GM23338 (cell line): ENCODE results near the gene CFAP100. TPM values are rescaled to one million over a fixed set of nuclear protein-coding genes. Genes with fewer than 3 reads are reported as not detected.

ENCODE experiments used
- ATAC-seq: fragments of 200-7000 bp; cut with Tn5 transposase; 3 replicates; pipeline ENCODE4 v1.9.1; 2020
- DNase-seq: peaks from one replicate; pipeline ENCODE4 v3.0.0-alpha.2; 2015; ENCODE audit warnings: low spot score
- H2AFZ ChIP-seq: fragments of 200-600 bp; sonication (generic); 2 replicates; pipeline ENCODE4 v1.8.0; 2016; ENCODE audit warnings: antibody characterized with exemption, mild to moderate bottlenecking, moderate library complexity
- H3F3A ChIP-seq: fragments of 200-600 bp; sonication (generic); replicated peaks from 2 replicates; pipeline ENCODE4 v1.8.0; 2017; ENCODE audit warnings: antibody characterized with exemption, mixed run types, low read depth
- H3K27ac ChIP-seq: fragments of 200-600 bp; sonication (generic); 2 replicates; pipeline ENCODE4 v1.6.1; 2016; ENCODE audit warnings: low read depth
- H3K27me3 ChIP-seq: fragments of 200-600 bp; sonication (generic); 2 replicates; pipeline ENCODE4 v1.8.0; 2016; ENCODE audit warnings: mild to moderate bottlenecking, mixed run types, moderate library complexity; ENCODE audit not compliant: insufficient read depth
- H3K36me3 ChIP-seq: fragments of 200-600 bp; sonication (generic); 2 replicates; pipeline ENCODE4 v1.8.0; 2016; ENCODE audit warnings: mild to moderate bottlenecking; ENCODE audit not compliant: insufficient read depth
- H3K4me1 ChIP-seq: fragments of 200-600 bp; sonication (generic); 2 replicates; pipeline ENCODE4 v1.8.0; 2016; ENCODE audit warnings: mild to moderate bottlenecking, moderate library complexity; ENCODE audit not compliant: insufficient read depth
- H3K4me2 ChIP-seq: fragments of 200-600 bp; sonication (generic); 2 replicates; pipeline ENCODE4 v1.7.1; 2017; ENCODE audit warnings: mixed run types
- H3K4me3 ChIP-seq: fragments of 200-600 bp; sonication (generic); 2 replicates; pipeline ENCODE4 v1.6.1; 2016; ENCODE audit warnings: mixed run types
- H3K79me2 ChIP-seq: fragments of 200-600 bp; sonication (generic); replicated peaks from 2 replicates; pipeline ENCODE4 v1.8.0; 2017; ENCODE audit warnings: mild to moderate bottlenecking; ENCODE audit not compliant: insufficient read depth
- H3K9me2 ChIP-seq: fragments of 200-600 bp; sonication (generic); 2 replicates; pipeline ENCODE4 v1.8.0; 2017; ENCODE audit not compliant: insufficient read depth
- H4K20me1 ChIP-seq: fragments of 200-600 bp; sonication (generic); replicated peaks from 2 replicates; pipeline ENCODE4 v1.8.0; 2017; ENCODE audit warnings: mild to moderate bottlenecking; ENCODE audit not compliant: insufficient read depth
- H3K27ac Mint-ChIP-seq: 2 replicates; pipeline ENCODE4 v1.8.0; 2020; ENCODE audit warnings: inconsistent platforms, mild to moderate bottlenecking, moderate library complexity, mixed read lengths
- H3K27me3 Mint-ChIP-seq: 3 replicates; pipeline ENCODE4 v1.8.0; 2022; ENCODE audit warnings: low read depth, mild to moderate bottlenecking, moderate library complexity, mixed read lengths, inconsistent platforms; ENCODE audit not compliant: insufficient read depth, poor library complexity
- H3K36me3 Mint-ChIP-seq: 3 replicates; pipeline ENCODE4 v1.8.0; 2021; ENCODE audit warnings: low read depth, mild to moderate bottlenecking, inconsistent platforms, moderate library complexity, mixed read lengths
- H3K4me1 Mint-ChIP-seq: 3 replicates; pipeline ENCODE4 v1.8.0; 2020; ENCODE audit warnings: mild to moderate bottlenecking, inconsistent platforms, mixed read lengths
- H3K4me3 Mint-ChIP-seq: 3 replicates; pipeline ENCODE4 v1.8.0; 2021; ENCODE audit warnings: moderate library complexity, mild to moderate bottlenecking, inconsistent platforms, mixed read lengths
- H3K9me3 Mint-ChIP-seq: 3 replicates; pipeline ENCODE4 v1.8.0; 2020; ENCODE audit warnings: moderate library complexity, mild to moderate bottlenecking, inconsistent platforms, mixed read lengths
- CREB1 ChIP-seq: fragments of 250-450 bp; sonication (Bioruptor Pico); IDR thresholded peaks from 2 replicates; pipeline ENCODE4 v1.5.0; 2020; ENCODE audit warnings: low read depth, mild to moderate bottlenecking, moderate library complexity
- CTCF ChIP-seq, 2 experiments: fragments of 200-600 bp in 1 of 2; sonication (generic) in 1 of 2; conservative IDR thresholded peaks; 2 replicates each; pipeline versions ENCODE4 v1.5.1 to v1.6.1; 2016 to 2017; ENCODE audit warnings: antibody characterized with exemption in 2 of 2, low read depth in 2 of 2, mild to moderate bottlenecking in 2 of 2, moderate library complexity in 1 of 2
- ETS1 ChIP-seq: IDR thresholded peaks from 2 replicates; pipeline ENCODE4 v1.6.1; 2016; ENCODE audit warnings: antibody characterized with exemption
- EZH2 ChIP-seq: fragments of 200-600 bp; sonication (generic); IDR thresholded peaks from one replicate; pipeline ENCODE4 v1.8.0; 2017; ENCODE audit warnings: antibody characterized with exemption, mild to moderate bottlenecking, low read depth; ENCODE audit not compliant: unreplicated experiment
- EZH2phosphoT487 ChIP-seq: fragments of 200-600 bp; sonication (generic); IDR thresholded peaks from one replicate; pipeline ENCODE4 v1.8.1; 2018; ENCODE audit warnings: antibody characterized with exemption; ENCODE audit not compliant: unreplicated experiment
- JUNB ChIP-seq: IDR thresholded peaks from one replicate; pipeline ENCODE4 v1.6.1; 2016; ENCODE audit warnings: antibody characterized with exemption; ENCODE audit not compliant: unreplicated experiment
- POLR2AphosphoS5 ChIP-seq: IDR thresholded peaks from 2 replicates; pipeline ENCODE4 v1.6.1; 2016; ENCODE audit warnings: antibody characterized with exemption, low read depth
- STAT1 ChIP-seq: IDR thresholded peaks from one replicate; pipeline ENCODE4 v1.6.1; 2016; ENCODE audit warnings: antibody characterized with exemption; ENCODE audit not compliant: unreplicated experiment
- ZNF114 ChIP-seq: fragments of 250-450 bp; sonication (Bioruptor Pico); IDR thresholded peaks from 2 replicates; pipeline ENCODE4 v1.5.0; 2020; ENCODE audit warnings: mild to moderate bottlenecking, moderate library complexity
- ZNF331 ChIP-seq: fragments of 250-450 bp; sonication (Bioruptor Pico); IDR thresholded peaks from 2 replicates; pipeline ENCODE4 v1.5.0; 2020; ENCODE audit warnings: low read depth, mild to moderate bottlenecking, moderate library complexity
- polyA plus RNA-seq: library from polyadenylated mRNA; unstranded; fragments of >200 nt; fragmentation: Nextera tagmentation; extraction: Ambion mirVana; gene quantifications from 2 replicates; pipeline ENCODE4 v1.2.1, GENCODE V29; 2016
- total RNA-seq: library from RNA; depleted of rRNA; stranded (reverse); fragments of >200 nt; shearing (Covaris generic); gene quantifications from 2 replicates; pipeline ENCODE4 v1.2.3, GENCODE V29; 2014

Gene CFAP100
- total and polyA plus RNA-seq, 2 experiments from 2014 or later: 0.07 TPM; not detected in 1

- peaks cover 6% of the 10 kb centered on the region; the same call in 1 of the 2 replicates for H3K4me1 ChIP-seq
- DNase-seq: no peak
Observed at GRCh38 chr3:126406389-126407296, 11.9 kb downstream of the CFAP100 start.

GRCh38 chr3:126407412-126408044 is 12.8 kb downstream of the CFAP100 start:
- Mint-ChIP-seq H3K27ac (no peak overlapping the region), H3K4me1 (peaks cover 17% of the 10 kb centered on the region; the same call in 2 of the 3 replicates), H3K4me3 (no peak overlapping the region), H3K36me3 (no peaks in the 10 kb centered on the region), H3K27me3 (peaks cover 2% of the 10 kb centered on the region), H3K9me3 (no peaks in the 10 kb centered on the region)
- Histone ChIP-seq H3K79me2 (no peaks in the 10 kb centered on the region), H3K27ac (no peak overlapping the region), H3K4me1 (peaks cover 6% of the 10 kb centered on the region; the same call in 1 of the 2 replicates), H3K27me3 (no peaks in the 10 kb centered on the region), H3K9me2 (no peaks in the 10 kb centered on the region; the same call in 1 of the 2 replicates), H3F3A (no peaks in the 10 kb centered on the region), H3K4me2 (no peak overlapping the region), H3K36me3 (no peaks in the 10 kb centered on the region), H3K4me3 (no peak overlapping the region), H2AFZ (no peak overlapping the region), H4K20me1 (no peaks in the 10 kb centered on the region)
- ATAC-seq (no peak; the same call in 2 of the 3 replicates), DNase-seq (no peak)
- TF ChIP-seq JUNB (no peak), STAT1 (no peak), CTCF (conservative IDR thresholded peaks at IDR 0.05; ENCODE audit: low read depth in 2 of 2) (no peak), ZNF331 (CRISPR knock-in tag) (no peak), POLR2AphosphoS5 (no peak), CREB1 (no peak), EZH2 (no peak), ZNF114 (CRISPR knock-in tag) (no peak), ETS1 (no peak)

More at GRCh38 chr3:126406389-126407296, 11.9 kb downstream of the CFAP100 start:
- no peaks in the 10 kb centered on the region for H3K79me2 ChIP-seq
- no peaks in the 10 kb centered on the region for H3F3A ChIP-seq
- no peak overlapping the region for H3K4me2 ChIP-seq
- H3K27me3 Mint-ChIP-seq: peaks cover 2% of the 10 kb centered on the region
- no peak overlapping the region for H3K4me3 Mint-ChIP-seq
- H3K27me3 ChIP-seq: no peaks in the 10 kb centered on the region
- H3K36me3 Mint-ChIP-seq: no peaks in the 10 kb centered on the region
- no peak overlapping the region for H3K27ac Mint-ChIP-seq
- no peak overlapping the region for H3K27ac ChIP-seq
- H3K9me3 Mint-ChIP-seq: no peaks in the 10 kb centered on the region
- no peaks in the 10 kb centered on the region for H4K20me1 ChIP-seq
- no peaks in the 10 kb centered on the region; the same call in 1 of the 2 replicates for H3K9me2 ChIP-seq
- TF ChIP-seq POLR2AphosphoS5: no peak
- no peak for TF ChIP-seq CREB1
- no peak for TF ChIP-seq EZH2phosphoT487
- TF ChIP-seq CTCF (conservative IDR thresholded peaks at IDR 0.05; ENCODE audit: low read depth in 2 of 2): no peak
- H3K4me3 ChIP-seq: no peak overlapping the region
- peaks cover 25% of the 10 kb centered on the region for H3K4me1 Mint-ChIP-seq
- ATAC-seq: no peak
- H3K36me3 ChIP-seq: no peaks in the 10 kb centered on the region
- no peak overlapping the region for H2AFZ ChIP-seq
